OCI-LY7 (cell line): ENCODE results near the gene BAG2.

ENCODE experiments used
- CTCF ChIP-seq: fragments of 200-600 bp; sonication (generic); conservative IDR thresholded peaks from 2 replicates; pipeline ENCODE4 v1.5.1; 2014; ENCODE audit warnings: mild to moderate bottlenecking, antibody characterized with exemption, low read length, moderate library complexity, mixed read lengths
- EZH2phosphoT487 ChIP-seq: fragments of 200-600 bp; sonication (generic); IDR thresholded peaks from 2 replicates; pipeline ENCODE4 v1.6.1; 2018; ENCODE audit warnings: low read depth, borderline replicate concordance, mild to moderate bottlenecking, mixed run types, antibody characterized with exemption, low read length, moderate library complexity, mixed read lengths

- no peak for TF ChIP-seq CTCF
- no peak for TF ChIP-seq EZH2phosphoT487
These were observed 48.1 kb downstream of the BAG2 start for GRCh38 chr6:57220083-57220703.
